DND-41 (cell line): Measurements from ENCODE around the gene MYO1E.

Experiments used
- ATAC-seq: fragments of 200-7000 bp; cut with Tn5 transposase; 3 replicates; pipeline ENCODE4 v1.9.1; 2021; ENCODE audit warnings: low read depth; ENCODE audit not compliant: insufficient read depth
- DNase-seq: peaks from one replicate; pipeline ENCODE4 v3.0.0-alpha.2; 2020
- H2AFZ ChIP-seq: 2 replicates; pipeline ENCODE4 v1.6.0; 2012; ENCODE audit warnings: low read depth, low read length
- H3K27ac ChIP-seq: 2 replicates; pipeline ENCODE4 v1.5.1; 2012; ENCODE audit warnings: low read length, inconsistent platforms
- H3K27me3 ChIP-seq: fragments of 200-600 bp; sonication (generic); 2 replicates; pipeline ENCODE4 v1.6.0; 2012; ENCODE audit warnings: low read length, mild to moderate bottlenecking, inconsistent platforms; ENCODE audit not compliant: insufficient read depth, poor library complexity
- H3K36me3 ChIP-seq: 2 replicates; pipeline ENCODE4 v1.5.1; 2012; ENCODE audit warnings: low read length, inconsistent platforms; ENCODE audit not compliant: insufficient read depth
- H3K4me1 ChIP-seq: 2 replicates; pipeline ENCODE4 v1.5.1; 2012; ENCODE audit warnings: mild to moderate bottlenecking, low read length; ENCODE audit not compliant: insufficient read depth
- H3K4me2 ChIP-seq: 2 replicates; pipeline ENCODE4 v1.6.0; 2012; ENCODE audit warnings: mild to moderate bottlenecking, moderate library complexity, low read length, inconsistent platforms; ENCODE audit not compliant: insufficient read depth
- H3K4me3 ChIP-seq, 2 experiments: fragments of 200-600 bp in 1 of 2; shearing (Covaris generic) in 1 of 2; 2 replicates each; pipeline ENCODE4 v1.5.1; 2012 to 2016; ENCODE audit warnings: inconsistent platforms in 2 of 2, low read length in 2 of 2, mild to moderate bottlenecking in 2 of 2, low read depth in 1 of 2, moderate library complexity in 1 of 2
- H3K79me2 ChIP-seq: 2 replicates; pipeline ENCODE4 v1.6.0; 2012; ENCODE audit warnings: low read length, inconsistent platforms; ENCODE audit not compliant: insufficient read depth
- H3K9ac ChIP-seq: 2 replicates; pipeline ENCODE4 v1.6.0; 2012; ENCODE audit warnings: low read depth, mild to moderate bottlenecking, inconsistent platforms, low read length, moderate library complexity
- H3K9me3 ChIP-seq: 2 replicates; pipeline ENCODE4 v1.5.1; 2012; ENCODE audit warnings: low read length, moderate library complexity, mild to moderate bottlenecking, inconsistent platforms; ENCODE audit not compliant: insufficient read depth, severe bottlenecking
- H4K20me1 ChIP-seq: 2 replicates; pipeline ENCODE4 v1.6.0; 2012; ENCODE audit warnings: low read length; ENCODE audit not compliant: insufficient read depth
- EZH2 ChIP-seq: IDR thresholded peaks from 3 replicates; pipeline ENCODE4 v1.6.1; 2012; ENCODE audit warnings: borderline replicate concordance, low read depth, mild to moderate bottlenecking, moderate library complexity, low read length, inconsistent platforms; ENCODE audit not compliant: severe bottlenecking
- TF ChIP-seq, protein P1 (sequence below): IDR thresholded peaks from 2 replicates; pipeline ENCODE4 v1.5.1; 2012; ENCODE audit warnings: borderline replicate concordance, low read length, moderate library complexity, mild to moderate bottlenecking; ENCODE audit not compliant: poor library complexity, severe bottlenecking; ENCODE audit errors: extremely low read depth

The MYO1E gene

DNA sequence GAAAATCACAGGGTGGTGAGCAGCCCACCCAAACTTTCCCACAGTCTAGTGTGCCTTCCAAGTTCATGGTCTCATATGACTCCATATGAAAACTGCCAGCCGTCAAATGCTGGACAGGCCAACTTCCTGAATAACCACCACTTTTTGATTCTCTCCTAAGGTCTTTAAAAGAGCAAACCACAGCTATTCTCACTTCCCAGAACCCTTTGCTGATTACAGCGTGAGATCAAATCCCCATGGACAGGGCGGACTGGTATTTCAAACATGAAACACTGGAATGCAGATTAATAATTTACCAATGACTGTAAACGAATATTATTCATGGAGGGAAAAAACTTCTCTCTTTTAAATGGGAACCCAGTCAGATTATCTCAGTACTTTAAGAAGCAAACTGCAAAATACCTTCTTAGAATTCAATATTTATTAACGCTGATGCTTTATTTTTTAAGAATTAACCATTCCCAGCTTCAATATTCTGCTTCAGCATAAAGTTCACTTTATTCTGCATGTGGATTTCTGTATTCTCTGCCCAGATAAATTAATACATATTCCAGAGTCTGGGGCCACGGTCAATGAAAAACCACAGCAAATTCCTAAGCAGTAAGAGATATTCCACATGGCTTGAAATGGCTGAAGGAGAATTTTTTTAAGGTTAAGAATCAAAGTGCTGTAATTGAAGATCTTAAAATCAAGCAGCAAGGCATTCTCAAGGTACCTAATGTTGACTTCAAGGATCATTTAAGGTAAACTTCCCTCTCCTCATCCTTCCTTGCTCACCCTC lies 42.9 kb downstream of the MYO1E start:
- H3K9me3 ChIP-seq = no peaks in the 10 kb centered on the region
- H3K27ac ChIP-seq = no peak overlapping the region
- H3K4me1 ChIP-seq = no peaks in the 10 kb centered on the region
- TF ChIP-seq, protein P1, sequence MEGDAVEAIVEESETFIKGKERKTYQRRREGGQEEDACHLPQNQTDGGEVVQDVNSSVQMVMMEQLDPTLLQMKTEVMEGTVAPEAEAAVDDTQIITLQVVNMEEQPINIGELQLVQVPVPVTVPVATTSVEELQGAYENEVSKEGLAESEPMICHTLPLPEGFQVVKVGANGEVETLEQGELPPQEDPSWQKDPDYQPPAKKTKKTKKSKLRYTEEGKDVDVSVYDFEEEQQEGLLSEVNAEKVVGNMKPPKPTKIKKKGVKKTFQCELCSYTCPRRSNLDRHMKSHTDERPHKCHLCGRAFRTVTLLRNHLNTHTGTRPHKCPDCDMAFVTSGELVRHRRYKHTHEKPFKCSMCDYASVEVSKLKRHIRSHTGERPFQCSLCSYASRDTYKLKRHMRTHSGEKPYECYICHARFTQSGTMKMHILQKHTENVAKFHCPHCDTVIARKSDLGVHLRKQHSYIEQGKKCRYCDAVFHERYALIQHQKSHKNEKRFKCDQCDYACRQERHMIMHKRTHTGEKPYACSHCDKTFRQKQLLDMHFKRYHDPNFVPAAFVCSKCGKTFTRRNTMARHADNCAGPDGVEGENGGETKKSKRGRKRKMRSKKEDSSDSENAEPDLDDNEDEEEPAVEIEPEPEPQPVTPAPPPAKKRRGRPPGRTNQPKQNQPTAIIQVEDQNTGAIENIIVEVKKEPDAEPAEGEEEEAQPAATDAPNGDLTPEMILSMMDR = no peak
- TF ChIP-seq EZH2 = no peak
- no peaks in the 10 kb centered on the region for H3K79me2 ChIP-seq
- no peak overlapping the region for H3K4me2 ChIP-seq
- no peak overlapping the region for H2AFZ ChIP-seq
- H4K20me1 ChIP-seq = no peaks in the 10 kb centered on the region
- no peak overlapping the region for H3K9ac ChIP-seq
- ATAC-seq (no peak), DNase-seq (no peak)
- no peak overlapping the region for H3K4me3 ChIP-seq
- H3K27me3 ChIP-seq = no peaks in the 10 kb centered on the region
- H3K36me3 ChIP-seq = no peaks in the 10 kb centered on the region

DNA sequence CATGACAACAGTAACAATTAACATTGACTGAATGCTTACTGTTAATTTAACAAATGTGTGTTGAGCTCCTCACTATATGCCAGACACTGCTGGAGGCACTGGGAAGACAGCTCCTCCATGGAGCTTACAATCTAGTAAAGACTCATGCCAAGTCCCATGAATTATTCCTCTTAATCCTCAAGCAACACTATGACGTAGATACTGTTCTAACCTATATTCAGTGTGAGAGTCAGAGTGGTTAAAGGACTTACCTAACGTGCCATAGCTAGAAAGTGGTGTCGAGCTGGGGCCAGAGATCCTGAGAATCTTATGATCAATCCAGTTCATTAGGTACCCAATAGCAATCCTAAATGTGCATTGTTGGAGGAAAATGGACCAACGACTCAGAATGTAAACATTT lies 43.6 kb downstream of the MYO1E start:
- Histone ChIP-seq H3K36me3 (no peaks in the 10 kb centered on the region), H3K4me1 (no peaks in the 10 kb centered on the region), H3K27ac (no peak overlapping the region), H3K9ac (no peak overlapping the region), H3K9me3 (no peaks in the 10 kb centered on the region), H3K4me2 (no peak overlapping the region), H4K20me1 (no peaks in the 10 kb centered on the region), H3K27me3 (no peaks in the 10 kb centered on the region), H3K4me3 (no peak overlapping the region), H3K79me2 (no peaks in the 10 kb centered on the region), H2AFZ (no peak overlapping the region)
- DNase-seq (no peak), ATAC-seq (no peak)
- TF ChIP-seq, protein P1 = no peak
- TF ChIP-seq EZH2 = no peak

DNA sequence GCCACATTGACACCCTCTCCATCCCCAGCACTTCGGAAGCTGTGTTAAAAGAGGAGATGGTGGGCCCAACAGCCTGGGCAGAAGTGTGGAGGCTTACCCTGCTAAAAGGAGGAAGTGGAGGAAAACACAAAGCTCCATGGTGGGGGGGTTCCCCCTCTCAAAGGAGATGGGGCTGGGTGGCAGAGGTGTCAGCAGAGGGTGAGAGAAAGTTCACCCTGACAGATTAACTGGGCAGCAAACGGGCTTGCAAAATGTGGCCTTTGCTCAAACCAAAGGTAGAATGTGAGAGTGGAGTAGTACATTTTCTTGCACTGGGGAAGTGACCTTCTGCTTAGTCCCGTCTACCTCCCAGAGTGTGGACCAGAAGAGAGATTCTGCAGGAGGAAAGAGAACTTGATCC lies 44.7 kb downstream of the MYO1E start:
- no peak overlapping the region for H3K4me2 ChIP-seq
- DNase-seq (no peak), ATAC-seq (no peak)
- no peaks in the 10 kb centered on the region for H3K36me3 ChIP-seq
- TF ChIP-seq, protein P1 = no peak
- TF ChIP-seq EZH2 = no peak
- no peak overlapping the region for H3K9ac ChIP-seq
- H3K27me3 ChIP-seq = no peaks in the 10 kb centered on the region
- H3K79me2 ChIP-seq = no peaks in the 10 kb centered on the region
- no peak overlapping the region for H2AFZ ChIP-seq
- H3K4me3 ChIP-seq = no peak overlapping the region
- no peaks in the 10 kb centered on the region for H3K4me1 ChIP-seq
- no peaks in the 10 kb centered on the region for H3K9me3 ChIP-seq
- no peaks in the 10 kb centered on the region for H4K20me1 ChIP-seq
- no peak overlapping the region for H3K27ac ChIP-seq
